GM23248 (cell line): Measurements from ENCODE around the gene IRX5. TPM values are rescaled to one million over a fixed set of nuclear protein-coding genes. Genes with fewer than 3 reads are reported as not detected.

Source experiments
- DNase-seq: peaks from one replicate; pipeline ENCODE4 v3.0.0-alpha.2; 2015
- H2AFZ ChIP-seq: fragments of 200-600 bp; sonication (generic); 2 replicates; pipeline ENCODE4 v1.6.1; 2016; ENCODE audit warnings: antibody characterized with exemption
- H3F3A ChIP-seq: fragments of 200-600 bp; sonication (generic); 2 replicates; pipeline ENCODE4 v1.6.1; 2016; ENCODE audit warnings: mild to moderate bottlenecking, antibody characterized with exemption, mixed run types; ENCODE audit not compliant: insufficient read depth
- H3K27ac ChIP-seq: fragments of 200-600 bp; sonication (generic); 2 replicates; pipeline ENCODE4 v1.5.1; 2016; ENCODE audit warnings: mild to moderate bottlenecking
- H3K27me3 ChIP-seq: fragments of 200-600 bp; sonication (generic); replicated peaks from 2 replicates; pipeline ENCODE4 v1.6.1; 2016; ENCODE audit warnings: mild to moderate bottlenecking; ENCODE audit not compliant: insufficient read depth
- H3K36me3 ChIP-seq: fragments of 200-600 bp; sonication (generic); 2 replicates; pipeline ENCODE4 v1.6.1; 2016; ENCODE audit warnings: low read depth, mild to moderate bottlenecking
- H3K4me1 ChIP-seq: fragments of 200-600 bp; sonication (generic); 2 replicates; pipeline ENCODE4 v1.6.1; 2016; ENCODE audit warnings: mild to moderate bottlenecking; ENCODE audit not compliant: insufficient read depth
- H3K4me2 ChIP-seq: fragments of 200-600 bp; sonication (generic); one replicate; pipeline ENCODE4 v1.6.1; 2016; ENCODE audit warnings: mild to moderate bottlenecking; ENCODE audit not compliant: unreplicated experiment
- H3K4me3 ChIP-seq: fragments of 200-600 bp; sonication (generic); 2 replicates; pipeline ENCODE4 v1.5.1; 2016; ENCODE audit warnings: mild to moderate bottlenecking
- H3K79me2 ChIP-seq: fragments of 200-600 bp; sonication (generic); 2 replicates; pipeline ENCODE4 v1.6.1; 2016; ENCODE audit warnings: mild to moderate bottlenecking; ENCODE audit not compliant: insufficient read depth
- H3K9ac ChIP-seq: fragments of 200-600 bp; sonication (generic); 2 replicates; pipeline ENCODE4 v1.6.1; 2016; ENCODE audit warnings: mild to moderate bottlenecking
- H3K9me2 ChIP-seq: fragments of 200-600 bp; sonication (generic); 2 replicates; pipeline ENCODE4 v1.6.1; 2016; ENCODE audit warnings: mixed run types, mild to moderate bottlenecking, moderate library complexity; ENCODE audit not compliant: insufficient read depth
- H3K9me3 ChIP-seq: fragments of 200-600 bp; sonication (generic); one replicate; pipeline ENCODE4 v1.6.1; 2017; ENCODE audit warnings: low read depth
- H4K20me1 ChIP-seq: fragments of 200-600 bp; sonication (generic); 2 replicates; pipeline ENCODE4 v1.6.0; 2016; ENCODE audit not compliant: insufficient read depth
- EZH2 ChIP-seq: fragments of 200-600 bp; sonication (generic); IDR thresholded peaks from 2 replicates; pipeline ENCODE4 v1.6.1; 2018; ENCODE audit warnings: antibody characterized with exemption, mild to moderate bottlenecking; ENCODE audit not compliant: insufficient read depth, poor library complexity, severe bottlenecking
- EZH2phosphoT487 ChIP-seq: fragments of 200-600 bp; sonication (generic); IDR thresholded peaks from 2 replicates; pipeline ENCODE4 v1.6.1; 2018; ENCODE audit warnings: antibody characterized with exemption, moderate library complexity, mild to moderate bottlenecking, low read depth; ENCODE audit not compliant: insufficient read depth
- WGBS, 2 experiments: methylation state at CpG; one replicate each; pipeline ENCODE4 v1.1.6; 2015 to 2017; ENCODE audit warnings: low lambda C conversion rate in 2 of 2, low coverage in 1 of 2; ENCODE audit errors: missing lambda C conversion rate in 2 of 2; 5-methylcytosine and 5-hydroxymethylcytosine counted together
- in situ Hi-C: fragments of 300-500 bp; cut with MboI; formaldehyde crosslinking; loops from 2 replicates; pipeline ENCODE4 v1.15.0; 2020
- polyA plus RNA-seq: library from polyadenylated mRNA; unstranded; fragments of >200 nt; fragmentation: Nextera tagmentation; extraction: Ambion mirVana; gene quantifications from 2 replicates; pipeline ENCODE4 v1.2.1, GENCODE V29; 2016
- total RNA-seq: library from RNA; depleted of rRNA; stranded (reverse); fragments of >200 nt; shearing (Covaris generic); gene quantifications from 2 replicates; pipeline ENCODE4 v1.2.3, GENCODE V29; 2014

The IRX5 gene
- total and polyA plus RNA-seq, 2 experiments from 2014 or later, result 3.6 to 20.6 TPM

- H2AFZ ChIP-seq, result no peak overlapping the region
- no peaks in the 10 kb centered on the region for H3K9me3 ChIP-seq
- H3K27ac ChIP-seq, result no peak overlapping the region
- no peak for TF ChIP-seq EZH2
- TF ChIP-seq EZH2phosphoT487, result no peak
- H3F3A ChIP-seq, result no peaks in the 10 kb centered on the region
- 93 to 100% methylated on average over 2 of the region's 2 CpGs for WGBS, 2 experiments
- no peaks in the 10 kb centered on the region for H3K36me3 ChIP-seq
- H3K27me3 ChIP-seq, result no peaks in the 10 kb centered on the region
- peaks cover 51% of the 10 kb centered on the region for H3K79me2 ChIP-seq
- no peaks in the 10 kb centered on the region for H4K20me1 ChIP-seq
- no peak overlapping the region for H3K4me2 ChIP-seq
- H3K4me3 ChIP-seq, result no peak overlapping the region
- in situ Hi-C loops, result no loop called here
- DNase-seq, result no peak
- H3K9me2 ChIP-seq, result no peaks in the 10 kb centered on the region
- H3K4me1 ChIP-seq, result peaks cover 27% of the 10 kb centered on the region
- H3K9ac ChIP-seq, result no peak overlapping the region
These were observed 11.8 kb downstream of the IRX5 start for GRCh38 chr16:54942353-54942943.

- H3K4me1 ChIP-seq, result peaks cover 16% of the 10 kb centered on the region
- in situ Hi-C loops, result no loop called here
- H3F3A ChIP-seq, result no peaks in the 10 kb centered on the region
- no peaks in the 10 kb centered on the region for H4K20me1 ChIP-seq
- DNase-seq, result peak; percentile 37
- 29 to 32% methylated on average over 1 of the region's 1 CpG for WGBS, 2 experiments
- H3K79me2 ChIP-seq, result peaks cover 35% of the 10 kb centered on the region
- no peaks in the 10 kb centered on the region for H3K27me3 ChIP-seq
- no peaks in the 10 kb centered on the region for H3K36me3 ChIP-seq
- H3K9me2 ChIP-seq, result no peaks in the 10 kb centered on the region
- H3K9me3 ChIP-seq, result no peaks in the 10 kb centered on the region
- no peak overlapping the region for H3K27ac ChIP-seq
- no peak overlapping the region for H3K4me3 ChIP-seq
- TF ChIP-seq EZH2 (no peak), EZH2phosphoT487 (no peak)
- H2AFZ ChIP-seq, result no peak overlapping the region
- H3K4me2 ChIP-seq, result no peak overlapping the region
- H3K9ac ChIP-seq, result no peak overlapping the region
These were observed 13.3 kb downstream of the IRX5 start for GRCh38 chr16:54944002-54944401.

DNA sequence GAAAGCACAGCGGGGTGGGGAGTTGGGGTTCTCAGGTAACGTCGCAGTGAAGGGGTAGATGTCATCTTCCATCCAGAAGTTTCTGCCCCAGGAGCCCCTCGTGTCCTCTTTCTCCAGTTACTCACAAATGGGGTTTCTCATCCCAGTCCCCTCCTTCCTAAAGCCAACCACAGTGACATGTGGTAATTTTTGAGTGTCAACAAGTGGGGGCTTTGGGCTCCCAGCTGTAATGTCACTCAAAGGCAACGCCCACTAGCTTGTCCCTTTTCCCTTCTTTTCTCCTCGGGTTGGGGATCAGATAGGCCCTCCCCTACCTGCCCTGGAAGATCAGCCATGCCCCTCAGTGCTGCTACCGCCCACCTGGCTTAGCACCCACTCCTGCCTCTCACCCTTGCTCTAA lies 14.4 kb downstream of the IRX5 start:
- 85 to 88% methylated on average over 7 of the region's 7 CpGs for whole genome bisulfite sequencing, 2 experiments
- Histone ChIP-seq H3K9ac (no peak overlapping the region), H3K4me1 (peaks cover 7% of the 10 kb centered on the region), H4K20me1 (no peaks in the 10 kb centered on the region), H2AFZ (no peak overlapping the region), H3K36me3 (no peaks in the 10 kb centered on the region), H3K9me2 (no peaks in the 10 kb centered on the region), H3F3A (no peaks in the 10 kb centered on the region), H3K9me3 (no peaks in the 10 kb centered on the region), H3K27ac (no peak overlapping the region), H3K4me2 (no peak overlapping the region), H3K4me3 (no peak overlapping the region), H3K79me2 (peaks cover 25% of the 10 kb centered on the region), H3K27me3 (no peaks in the 10 kb centered on the region)
- no peak for DNase-seq
- in situ Hi-C loops, result no loop called here
- no peak for TF ChIP-seq EZH2
- TF ChIP-seq EZH2phosphoT487, result no peak

DNA sequence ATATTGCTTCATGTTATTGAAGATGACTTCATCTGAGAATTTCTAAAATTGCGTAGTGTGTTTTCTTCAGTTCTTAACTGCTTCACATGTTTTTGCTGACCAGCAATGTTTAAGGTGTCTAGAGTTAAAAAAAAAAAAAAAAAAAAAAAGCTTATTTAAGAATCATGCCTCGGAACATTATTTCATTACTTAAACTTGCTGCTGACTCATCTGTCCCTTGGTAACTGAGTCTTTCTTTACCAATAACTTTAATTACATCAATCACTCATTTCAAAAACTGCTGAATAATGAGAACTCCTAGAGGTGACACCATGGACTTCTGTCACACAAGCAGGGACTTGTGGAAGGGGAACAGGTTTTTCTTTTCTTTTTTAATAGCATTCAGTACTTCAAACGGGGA lies 16.2 kb downstream of the IRX5 start:
- H3F3A ChIP-seq, result no peaks in the 10 kb centered on the region
- TF ChIP-seq EZH2 (no peak), EZH2phosphoT487 (no peak)
- H3K27me3 ChIP-seq, result no peaks in the 10 kb centered on the region
- H3K36me3 ChIP-seq, result no peaks in the 10 kb centered on the region
- peaks cover 6% of the 10 kb centered on the region for H3K79me2 ChIP-seq
- H3K4me2 ChIP-seq, result no peak overlapping the region
- in situ Hi-C loops, result no loop called here
- H3K9me3 ChIP-seq, result no peaks in the 10 kb centered on the region
- H4K20me1 ChIP-seq, result no peaks in the 10 kb centered on the region
- H3K9ac ChIP-seq, result no peak overlapping the region
- H3K9me2 ChIP-seq, result no peaks in the 10 kb centered on the region
- DNase-seq, result peak; percentile 59
- peaks cover 7% of the 10 kb centered on the region for H3K4me1 ChIP-seq
- H3K27ac ChIP-seq, result no peak overlapping the region
- H2AFZ ChIP-seq, result no peak overlapping the region
- no peak overlapping the region for H3K4me3 ChIP-seq
- 33 to 36% methylated on average over 3 of the region's 3 CpGs for WGBS, 2 experiments

DNA sequence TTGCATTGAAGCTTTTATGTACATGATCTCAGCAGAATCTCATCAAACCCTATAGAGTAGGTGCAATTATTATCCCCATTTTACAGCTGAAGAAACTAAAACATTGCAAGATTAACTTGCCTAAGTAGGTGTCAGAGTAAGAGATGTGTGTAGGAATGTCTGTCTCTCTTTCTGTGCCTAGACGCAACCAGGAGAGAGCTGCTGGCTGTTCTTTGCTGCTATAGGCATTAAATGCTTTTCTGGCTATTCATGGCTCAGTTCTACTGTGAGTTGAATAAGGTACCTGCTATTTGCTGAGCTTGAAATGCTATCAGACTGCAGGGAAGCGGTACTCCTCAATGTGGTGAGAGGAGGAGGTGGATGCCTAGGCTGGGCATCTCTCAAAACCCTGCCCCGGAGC lies 17.0 kb downstream of the IRX5 start:
- no peak overlapping the region for H3K4me2 ChIP-seq

More for the DNA sequence above, 17.0 kb downstream of the IRX5 start:
- TF ChIP-seq EZH2 (no peak), EZH2phosphoT487 (no peak)
- Histone ChIP-seq H2AFZ (no peak overlapping the region), H3K4me1 (peaks cover 7% of the 10 kb centered on the region), H3K79me2 (no peaks in the 10 kb centered on the region), H3K36me3 (no peaks in the 10 kb centered on the region), H3K27ac (no peak overlapping the region), H3K9ac (no peak overlapping the region), H3K9me2 (no peaks in the 10 kb centered on the region), H3F3A (no peaks in the 10 kb centered on the region), H3K4me3 (no peak overlapping the region), H3K27me3 (no peaks in the 10 kb centered on the region), H3K9me3 (no peaks in the 10 kb centered on the region), H4K20me1 (no peaks in the 10 kb centered on the region)
- WGBS, 2 experiments, result 90 to 96% methylated on average over 3 of the region's 3 CpGs
- DNase-seq, result no peak
- in situ Hi-C loops, result no loop called here
